ENCODE data around the gene ZC3H13. TPM values are rescaled to one million over a fixed set of nuclear protein-coding genes. Genes with fewer than 3 reads are reported as not detected.

Gene ZC3H13
- total and polyA plus RNA-seq, 10 of the 15 experiments (the other 5 are each of a cell fraction or from before 2014, with no cell fraction given) = 10.0 to 55.9 (median 25.4) TPM

DNA sequence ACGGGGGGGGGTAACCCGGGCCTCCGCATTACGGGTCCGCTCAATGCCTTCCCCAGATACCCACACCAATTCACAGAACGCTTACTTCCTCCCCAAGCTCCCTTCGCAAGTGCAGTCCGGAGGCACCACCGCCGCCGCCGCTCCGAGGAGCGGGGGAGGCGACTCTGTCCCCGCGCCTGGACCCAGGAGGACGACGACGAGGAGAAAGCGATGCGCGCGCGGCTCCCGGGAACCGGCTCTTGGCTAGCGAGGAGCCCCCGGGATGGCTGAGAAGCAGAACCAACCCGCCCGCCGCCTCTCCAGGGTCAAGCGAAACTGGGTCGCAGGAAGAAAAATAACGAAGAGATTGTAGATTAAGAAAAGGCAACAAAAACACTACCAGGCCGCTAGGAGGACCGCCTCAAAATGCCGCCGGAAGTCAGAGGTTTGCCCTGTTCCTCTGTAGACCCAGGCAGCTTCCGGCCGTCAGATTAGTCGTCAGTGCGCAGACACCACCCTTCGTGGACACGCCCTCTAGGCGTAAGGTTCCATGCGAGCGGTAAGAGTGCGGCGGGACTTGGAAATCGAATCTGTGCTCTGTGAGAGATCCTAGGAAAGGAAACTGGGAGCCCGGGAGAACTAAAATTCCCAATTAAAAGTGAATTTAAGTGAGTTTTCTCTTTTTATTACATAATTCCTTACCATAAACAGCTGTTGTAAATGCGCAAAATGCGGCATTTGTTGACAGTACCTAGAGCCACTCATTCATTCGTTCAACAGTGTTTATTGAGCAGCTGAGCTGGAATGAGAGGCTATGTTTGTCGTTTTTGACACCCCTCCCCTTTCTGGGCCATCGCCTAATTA lies at the start of gene ZC3H13 (continued):
- TF ChIP-seq MYC (IDR thresholded peaks at IDR 0.05; ENCODE audit: insufficient read depth, insufficient read length, insufficient replicate concordance, low read length, severe bottlenecking) (no peak), ZBTB33 (IDR thresholded peaks at IDR 0.05) (no peak), PAX5 (IDR thresholded peaks at IDR 0.05; ENCODE audit: borderline replicate concordance, low read depth, low read length) (no peak), ZSCAN29 (IDR thresholded peaks at IDR 0.05) (no peak), IRF4 (IDR thresholded peaks at IDR 0.05; ENCODE audit: low read depth, low read length) (0 out of 2 replicates have a peak, but pooled peaks have one; percentile 9), ASH2L (IDR thresholded peaks at IDR 0.05; ENCODE audit: borderline replicate concordance, low read depth) (peak; percentile 82; the same call in 1 of the 2 replicates), ETV6 (conservative IDR thresholded peaks at IDR 0.05 in 1 of 2, IDR thresholded peaks at IDR 0.05 in 1 of 2; ENCODE audit: borderline replicate concordance in 1 of 2, low read depth in 1 of 2) (no peak; a peak in 1 of 4 replicates), SREBF1 (IDR thresholded peaks at IDR 0.05; ENCODE audit: low read length) (no peak), POLR2AphosphoS2 (IDR thresholded peaks at IDR 0.05; ENCODE audit: low read depth, low read length) (peak; percentile 48; the same call in 1 of the 2 replicates), EZH2 (IDR thresholded peaks at IDR 0.05; ENCODE audit: borderline replicate concordance, control insufficient read depth, low read depth, low read length) (no peak), SP1 (IDR thresholded peaks at IDR 0.05; ENCODE audit: low read depth, low read length) (no peak), ZNF274 (IDR thresholded peaks at IDR 0.05; ENCODE audit: insufficient read depth, insufficient read length) (no peak), RB1 (IDR thresholded peaks at IDR 0.05; ENCODE audit: borderline replicate concordance) (peak; percentile 39; the same call in 1 of the 2 replicates), CEBPB (IDR thresholded peaks at IDR 0.05; ENCODE audit: borderline replicate concordance in 1 of 2, low read depth in 2 of 2, low read length in 2 of 2) (no peak), CREM (IDR thresholded peaks at IDR 0.05; ENCODE audit: low read depth) (peak; percentile 98), ZNF384 (IDR thresholded peaks at IDR 0.05; ENCODE audit: borderline replicate concordance, low read depth, low read length) (no peak)
- TF ChIP-seq, protein P1, sequence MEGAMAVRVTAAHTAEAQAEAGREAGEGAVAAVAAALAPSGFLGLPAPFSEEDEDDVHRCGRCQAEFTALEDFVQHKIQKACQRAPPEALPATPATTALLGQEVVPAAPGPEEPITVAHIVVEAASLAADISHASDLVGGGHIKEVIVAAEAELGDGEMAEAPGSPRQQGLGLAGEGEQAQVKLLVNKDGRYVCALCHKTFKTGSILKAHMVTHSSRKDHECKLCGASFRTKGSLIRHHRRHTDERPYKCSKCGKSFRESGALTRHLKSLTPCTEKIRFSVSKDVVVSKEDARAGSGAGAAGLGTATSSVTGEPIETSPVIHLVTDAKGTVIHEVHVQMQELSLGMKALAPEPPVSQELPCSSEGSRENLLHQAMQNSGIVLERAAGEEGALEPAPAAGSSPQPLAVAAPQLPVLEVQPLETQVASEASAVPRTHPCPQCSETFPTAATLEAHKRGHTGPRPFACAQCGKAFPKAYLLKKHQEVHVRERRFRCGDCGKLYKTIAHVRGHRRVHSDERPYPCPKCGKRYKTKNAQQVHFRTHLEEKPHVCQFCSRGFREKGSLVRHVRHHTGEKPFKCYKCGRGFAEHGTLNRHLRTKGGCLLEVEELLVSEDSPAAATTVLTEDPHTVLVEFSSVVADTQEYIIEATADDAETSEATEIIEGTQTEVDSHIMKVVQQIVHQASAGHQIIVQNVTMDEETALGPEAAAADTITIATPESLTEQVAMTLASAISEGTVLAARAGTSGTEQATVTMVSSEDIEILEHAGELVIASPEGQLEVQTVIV (IDR thresholded peaks at IDR 0.05; ENCODE audit: borderline replicate concordance, partially characterized antibody) = no peak
- TF ChIP-seq, protein P2, sequence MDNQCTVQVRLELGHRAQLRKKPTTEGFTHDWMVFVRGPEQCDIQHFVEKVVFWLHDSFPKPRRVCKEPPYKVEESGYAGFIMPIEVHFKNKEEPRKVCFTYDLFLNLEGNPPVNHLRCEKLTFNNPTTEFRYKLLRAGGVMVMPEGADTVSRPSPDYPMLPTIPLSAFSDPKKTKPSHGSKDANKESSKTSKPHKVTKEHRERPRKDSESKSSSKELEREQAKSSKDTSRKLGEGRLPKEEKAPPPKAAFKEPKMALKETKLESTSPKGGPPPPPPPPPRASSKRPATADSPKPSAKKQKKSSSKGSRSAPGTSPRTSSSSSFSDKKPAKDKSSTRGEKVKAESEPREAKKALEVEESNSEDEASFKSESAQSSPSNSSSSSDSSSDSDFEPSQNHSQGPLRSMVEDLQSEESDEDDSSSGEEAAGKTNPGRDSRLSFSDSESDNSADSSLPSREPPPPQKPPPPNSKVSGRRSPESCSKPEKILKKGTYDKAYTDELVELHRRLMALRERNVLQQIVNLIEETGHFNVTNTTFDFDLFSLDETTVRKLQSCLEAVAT (IDR thresholded peaks at IDR 0.05) = peak; percentile 34; the same call in 1 of the 2 replicates
- TF ChIP-seq, protein P3, sequence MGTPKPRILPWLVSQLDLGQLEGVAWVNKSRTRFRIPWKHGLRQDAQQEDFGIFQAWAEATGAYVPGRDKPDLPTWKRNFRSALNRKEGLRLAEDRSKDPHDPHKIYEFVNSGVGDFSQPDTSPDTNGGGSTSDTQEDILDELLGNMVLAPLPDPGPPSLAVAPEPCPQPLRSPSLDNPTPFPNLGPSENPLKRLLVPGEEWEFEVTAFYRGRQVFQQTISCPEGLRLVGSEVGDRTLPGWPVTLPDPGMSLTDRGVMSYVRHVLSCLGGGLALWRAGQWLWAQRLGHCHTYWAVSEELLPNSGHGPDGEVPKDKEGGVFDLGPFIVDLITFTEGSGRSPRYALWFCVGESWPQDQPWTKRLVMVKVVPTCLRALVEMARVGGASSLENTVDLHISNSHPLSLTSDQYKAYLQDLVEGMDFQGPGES (IDR thresholded peaks at IDR 0.05) = no peak
- TF ChIP-seq, protein P4, sequence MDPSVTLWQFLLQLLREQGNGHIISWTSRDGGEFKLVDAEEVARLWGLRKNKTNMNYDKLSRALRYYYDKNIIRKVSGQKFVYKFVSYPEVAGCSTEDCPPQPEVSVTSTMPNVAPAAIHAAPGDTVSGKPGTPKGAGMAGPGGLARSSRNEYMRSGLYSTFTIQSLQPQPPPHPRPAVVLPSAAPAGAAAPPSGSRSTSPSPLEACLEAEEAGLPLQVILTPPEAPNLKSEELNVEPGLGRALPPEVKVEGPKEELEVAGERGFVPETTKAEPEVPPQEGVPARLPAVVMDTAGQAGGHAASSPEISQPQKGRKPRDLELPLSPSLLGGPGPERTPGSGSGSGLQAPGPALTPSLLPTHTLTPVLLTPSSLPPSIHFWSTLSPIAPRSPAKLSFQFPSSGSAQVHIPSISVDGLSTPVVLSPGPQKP (IDR thresholded peaks at IDR 0.05; ENCODE audit: low read depth, low read length) = peak; percentile 82
